GM18526 (cell line): ENCODE results near the gene SLC6A15.

Source experiments
- POLR2A ChIP-seq: IDR thresholded peaks from 3 replicates; pipeline ENCODE4 v1.6.1; 2011; ENCODE audit not compliant: insufficient read length; ENCODE audit errors: extremely low read depth

Gene SLC6A15

DNA sequence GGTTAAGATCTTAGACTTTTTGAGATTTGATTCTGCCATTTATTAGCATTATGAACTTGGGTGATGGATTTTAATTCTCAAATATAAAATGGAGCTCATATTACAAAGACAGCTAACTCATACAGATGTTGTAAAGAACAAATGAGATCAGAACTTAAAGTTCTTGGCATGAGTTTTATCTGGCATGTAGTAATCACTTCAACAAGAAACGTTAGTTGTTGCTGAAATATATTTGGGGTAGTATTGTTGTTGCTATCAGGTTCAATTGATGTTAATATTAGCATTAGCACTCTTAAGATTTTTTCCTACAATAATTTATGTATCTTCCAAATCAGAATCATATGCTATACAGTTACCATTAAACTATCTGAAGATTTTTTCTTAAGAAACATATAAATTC lies 71.0 kb downstream of the SLC6A15 start:
- TF ChIP-seq POLR2A: no peak

DNA sequence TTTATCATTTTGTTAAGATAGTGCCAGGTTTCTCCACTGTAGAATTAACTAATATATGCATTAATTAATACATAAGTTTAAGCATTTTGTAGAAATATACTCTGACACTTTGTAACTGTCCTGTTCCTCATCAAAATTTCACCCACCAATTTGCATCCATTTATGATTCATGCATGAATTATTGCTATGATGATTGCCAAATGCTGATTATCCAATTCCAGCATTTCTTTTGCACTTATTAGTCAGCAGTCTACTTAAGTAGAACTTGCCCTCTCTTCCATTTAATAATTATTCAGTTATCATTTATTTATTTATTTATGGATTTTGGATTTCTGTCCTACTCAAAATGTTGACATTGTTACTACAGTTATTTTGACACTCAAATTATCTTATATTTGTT lies 72.2 kb downstream of the SLC6A15 start:
- TF ChIP-seq POLR2A: no peak

GRCh38 chr12:84826925-84827324 lies 85.7 kb downstream of the SLC6A15 start:
- no peak for TF ChIP-seq POLR2A

DNA sequence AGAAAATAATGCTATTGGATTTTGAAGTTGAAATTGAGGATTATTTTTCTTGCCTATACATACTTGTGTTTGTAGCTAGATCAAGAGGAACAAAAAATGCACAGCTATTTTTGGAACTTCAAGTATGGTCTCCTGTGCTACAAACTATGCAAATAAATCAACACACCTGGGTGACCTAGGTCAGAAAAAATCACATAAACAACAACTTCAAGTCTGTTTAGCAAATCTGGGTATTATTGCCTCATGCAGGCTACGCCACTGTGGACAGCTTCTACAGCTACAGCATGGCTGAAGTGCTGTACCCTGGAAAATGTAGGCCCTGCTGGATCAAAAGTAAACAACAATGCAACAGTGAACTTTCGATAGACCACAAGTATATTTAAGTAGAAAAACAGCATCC lies 87.5 kb downstream of the SLC6A15 start:
- TF ChIP-seq POLR2A: no peak

DNA sequence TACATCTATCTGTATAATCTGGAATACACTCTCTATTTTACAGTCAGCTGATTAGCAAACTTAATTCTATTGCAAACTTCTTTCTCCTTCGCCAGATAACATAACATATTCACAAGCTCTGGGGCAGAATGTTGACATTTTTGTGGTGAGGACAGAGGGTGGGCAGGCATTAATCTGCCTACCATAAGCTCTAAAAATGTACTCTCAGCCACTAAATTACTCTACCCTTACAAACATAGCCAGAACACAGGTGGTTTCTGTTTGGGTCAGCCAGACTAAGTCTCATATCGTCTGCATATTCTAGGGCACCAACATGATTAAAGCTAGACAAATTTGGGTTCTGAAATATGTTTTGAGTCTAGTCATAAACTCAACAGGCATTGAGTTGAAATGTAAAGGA lies 90.1 kb downstream of the SLC6A15 start:
- TF ChIP-seq POLR2A: no peak

DNA sequence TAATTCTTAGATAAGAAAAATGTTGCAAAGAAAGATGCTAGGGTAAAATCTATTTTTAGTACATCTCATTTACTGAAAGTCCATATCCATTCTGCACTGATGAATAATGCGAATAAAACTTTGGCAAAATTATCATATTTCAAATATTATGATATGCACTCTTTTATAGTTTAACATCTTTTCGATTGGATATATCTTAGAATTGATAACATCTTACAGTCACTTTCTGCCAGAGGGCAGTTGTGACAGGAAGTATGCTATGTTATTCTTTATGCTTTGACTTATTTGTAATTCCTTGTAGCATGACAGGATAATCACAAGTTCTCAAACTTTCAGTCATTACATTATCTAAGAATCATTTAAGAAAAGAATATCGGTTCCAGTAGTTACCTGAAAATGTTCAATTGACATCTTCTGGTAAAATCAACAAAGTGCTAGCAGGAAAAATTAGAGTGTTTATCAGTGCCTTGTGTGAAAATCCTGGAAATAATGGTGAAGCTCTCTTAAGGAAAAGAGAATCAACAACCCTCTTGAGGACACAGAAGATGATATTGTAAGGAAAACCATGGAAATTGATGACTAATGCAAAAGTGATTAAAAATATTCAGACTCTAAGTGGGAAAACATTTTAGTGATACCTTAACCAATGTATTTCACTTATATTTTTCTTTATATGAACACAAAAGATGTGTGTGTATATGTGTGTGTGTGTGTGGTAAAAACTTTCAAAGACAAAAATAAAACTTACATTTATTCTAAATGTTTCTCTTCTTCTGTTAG lies 95.5 kb downstream of the SLC6A15 start:
- TF ChIP-seq POLR2A: no peak

DNA sequence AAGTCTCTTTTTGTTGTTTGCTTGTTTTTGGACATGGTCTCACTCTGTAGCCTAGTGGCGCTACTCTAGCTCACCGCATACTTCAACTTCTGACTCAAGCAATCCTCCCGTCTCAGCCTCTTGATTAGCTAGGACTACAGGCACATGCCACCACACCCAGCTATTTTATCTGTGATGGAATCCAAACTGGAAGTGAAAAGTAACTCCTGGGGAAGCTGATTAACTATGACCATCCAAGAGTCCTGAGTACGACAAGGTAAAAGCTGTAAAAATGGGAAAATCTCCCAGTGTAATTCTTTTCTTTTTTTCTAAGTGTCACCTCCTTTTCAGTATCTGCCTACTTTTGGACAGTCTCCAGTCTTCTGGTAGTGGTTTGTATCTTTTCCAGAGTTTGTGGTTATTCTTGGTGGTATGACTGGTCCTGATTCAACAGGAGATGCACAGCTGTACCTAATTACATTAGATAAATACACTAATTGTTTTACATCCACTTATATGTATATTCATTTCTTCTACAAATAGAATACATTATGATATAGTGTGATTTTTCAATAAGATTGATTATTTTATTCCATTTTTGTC lies 97.8 kb downstream of the SLC6A15 start:
- TF ChIP-seq POLR2A: no peak

DNA sequence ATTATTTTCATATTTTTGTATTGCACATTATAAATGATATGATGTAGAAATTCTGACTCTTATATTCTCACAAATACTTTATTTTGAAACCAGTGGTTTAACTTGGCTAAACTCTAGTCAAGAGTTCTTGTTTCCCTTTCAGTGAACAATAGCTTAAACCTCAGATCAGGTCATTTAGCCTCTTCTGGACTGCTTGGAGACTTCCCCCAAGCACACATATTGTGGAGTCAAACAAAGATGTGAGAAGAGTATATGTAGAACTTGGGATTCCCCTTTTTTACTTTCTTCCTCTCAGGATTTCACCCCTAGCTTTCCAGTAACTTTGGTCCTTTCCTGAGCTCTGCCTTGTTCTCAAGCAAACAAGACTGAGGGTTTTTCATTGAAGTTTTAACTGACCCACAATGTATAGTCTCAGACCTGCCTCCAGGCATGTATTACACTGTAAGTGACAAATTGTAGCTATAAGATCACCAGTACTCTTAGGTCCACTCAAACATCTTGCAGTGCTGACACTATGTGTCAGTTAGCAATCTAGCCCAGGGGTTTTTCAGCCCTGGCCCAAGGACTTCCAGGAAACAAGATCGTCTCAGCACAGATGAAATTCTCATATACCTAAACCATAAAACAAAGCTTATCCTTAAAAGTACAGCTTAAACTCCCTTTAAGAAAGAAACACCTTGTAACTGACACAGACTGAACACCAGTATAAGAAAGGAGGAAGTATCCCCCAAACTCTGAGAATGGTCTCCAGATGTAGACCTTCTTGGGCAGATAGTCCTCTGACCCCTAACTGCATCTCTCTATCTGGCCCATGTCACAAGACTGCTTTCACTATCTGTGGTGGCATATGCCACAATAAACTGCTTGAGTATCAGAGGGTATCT lies 98.6 kb downstream of the SLC6A15 start:
- no peak for TF ChIP-seq POLR2A

DNA sequence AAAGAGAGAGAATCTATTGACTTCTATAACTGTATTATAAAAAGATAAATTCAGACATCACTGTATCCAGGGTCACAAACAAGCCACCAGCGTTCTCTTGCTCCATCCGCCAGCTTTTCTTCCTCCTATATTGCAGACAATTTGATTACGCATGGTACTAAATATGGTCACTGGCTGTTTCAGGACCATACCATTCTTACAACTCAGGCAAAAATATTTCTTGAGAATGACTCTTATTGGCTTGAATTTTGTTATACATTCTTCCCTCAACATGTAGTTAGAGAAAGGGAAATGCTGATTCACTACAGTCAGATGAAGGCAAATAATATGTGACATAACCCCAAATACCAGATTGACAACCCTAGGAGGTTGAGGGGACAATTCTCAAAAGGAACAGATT lies 101.3 kb downstream of the SLC6A15 start:
- TF ChIP-seq POLR2A: no peak

GRCh38 chr12:84810611-84811010 lies 102.0 kb downstream of the SLC6A15 start:
- TF ChIP-seq POLR2A: no peak
